Dermis blood vessel endothelial cell (primary cell): ENCODE data around the gene SFT2D1. TPM values are rescaled to one million over a fixed set of nuclear protein-coding genes. Genes with fewer than 3 reads are reported as not detected.
A peak's percentile ranks its signal among the peaks of the same experiment; 100 is the strongest.

Experiments
- DNase-seq: peaks from one replicate; pipeline ENCODE4 v3.0.0; 2010
- total RNA-seq: library from RNA; depleted of rRNA; stranded (reverse); fragments of >200 nt; gene quantifications from 2 replicates; pipeline ENCODE4 v1.2.3, GENCODE V29; 2014

The SFT2D1 gene
- total RNA-seq, 1 donor from 2014 or later: 31.8 TPM

DNA sequence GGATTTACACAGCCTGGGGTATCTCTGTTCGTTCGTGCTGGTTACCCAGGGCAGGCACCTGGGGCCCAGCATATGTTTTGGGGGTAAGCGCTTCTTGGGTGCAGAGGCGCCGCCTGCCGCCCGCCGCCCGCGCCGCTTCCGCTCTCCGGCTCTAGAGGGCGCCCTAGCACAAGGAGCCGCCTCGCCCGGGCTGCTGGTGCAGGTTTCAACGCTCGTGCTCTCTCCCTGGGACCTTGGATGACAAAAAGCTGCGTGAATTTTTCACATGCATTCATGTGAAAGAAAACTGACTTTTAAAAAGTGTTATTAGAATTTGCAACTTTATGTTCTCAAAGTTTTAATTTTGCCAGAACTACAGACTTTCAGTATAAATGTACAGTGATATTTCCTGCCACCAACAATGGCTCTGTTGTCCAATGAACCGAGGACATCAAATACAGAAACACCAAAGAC, 66.6 kb downstream of the SFT2D1 start:
- peak; percentile 71 for DNase-seq

DNA sequence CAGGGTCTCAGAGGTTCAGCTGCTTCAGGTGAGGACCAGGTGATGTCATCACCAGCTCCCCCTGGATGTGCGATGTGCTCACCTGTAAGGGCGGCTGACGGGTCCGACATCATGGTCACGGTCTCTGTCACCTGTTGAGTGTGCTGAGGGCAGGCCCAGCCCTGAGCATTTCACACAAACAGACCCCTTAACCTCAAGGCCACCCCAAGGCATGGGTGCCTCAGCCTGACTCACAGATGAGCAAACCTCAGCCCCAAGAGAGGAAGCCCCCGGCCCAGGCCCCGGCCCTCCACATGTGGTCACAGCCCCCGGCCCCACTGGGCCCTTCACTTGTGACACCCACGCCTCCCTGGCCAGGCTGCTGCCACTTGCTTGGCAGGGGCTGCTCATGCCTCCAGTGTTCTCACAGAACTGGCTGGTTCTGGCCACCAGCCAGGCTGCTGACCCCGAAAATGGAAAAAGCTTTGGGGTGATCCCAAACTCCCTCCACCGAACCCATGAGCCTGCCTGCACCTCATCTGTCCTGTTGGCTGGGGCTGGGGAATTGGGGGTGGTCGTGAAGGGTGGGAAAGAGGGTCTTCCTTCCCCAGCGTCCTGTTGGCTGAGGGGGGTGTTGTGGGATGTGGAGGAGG, 67.5 kb downstream of the SFT2D1 start:
- DNase-seq: no peak

DNA sequence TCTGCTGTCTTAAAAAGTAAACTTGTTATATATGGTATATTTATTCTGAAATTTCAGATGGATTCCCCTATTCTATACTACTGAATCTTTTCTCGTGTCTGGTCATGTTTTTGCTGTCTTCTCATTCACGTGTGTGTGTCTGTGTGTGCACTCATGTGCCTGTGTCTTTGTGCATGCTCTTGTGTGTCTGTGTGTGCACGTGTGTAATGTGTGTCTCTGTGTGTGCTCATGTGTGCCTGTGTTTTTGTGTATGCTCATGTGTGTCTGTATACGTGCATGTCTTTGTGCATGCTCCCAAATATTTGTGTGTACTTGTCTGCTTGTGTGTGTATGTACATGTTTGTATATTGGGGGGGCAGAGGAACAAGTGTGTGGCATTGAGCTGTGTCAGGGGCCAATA, 68.2 kb downstream of the SFT2D1 start:
- no peak for DNase-seq

DNA sequence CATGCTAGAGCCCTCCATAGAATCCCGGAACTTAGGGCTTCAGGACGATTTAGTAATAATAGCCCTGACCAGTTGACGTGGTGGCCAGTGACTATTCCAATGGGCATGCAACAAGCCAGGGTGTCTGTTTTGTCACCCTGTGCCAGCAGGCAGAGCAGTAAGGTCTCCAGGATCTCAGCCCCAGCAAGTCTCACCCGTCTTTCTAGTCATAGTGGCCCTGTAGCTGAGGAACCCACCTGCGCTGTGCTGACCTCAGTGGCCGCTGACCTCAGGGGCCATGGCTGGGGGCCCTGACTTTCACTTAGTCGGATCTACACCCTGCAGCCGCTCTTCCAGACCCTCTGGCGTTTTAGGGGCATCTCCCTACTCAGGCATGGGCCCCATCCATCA, 71.0 kb downstream of the SFT2D1 start:
- no peak for DNase-seq

DNA sequence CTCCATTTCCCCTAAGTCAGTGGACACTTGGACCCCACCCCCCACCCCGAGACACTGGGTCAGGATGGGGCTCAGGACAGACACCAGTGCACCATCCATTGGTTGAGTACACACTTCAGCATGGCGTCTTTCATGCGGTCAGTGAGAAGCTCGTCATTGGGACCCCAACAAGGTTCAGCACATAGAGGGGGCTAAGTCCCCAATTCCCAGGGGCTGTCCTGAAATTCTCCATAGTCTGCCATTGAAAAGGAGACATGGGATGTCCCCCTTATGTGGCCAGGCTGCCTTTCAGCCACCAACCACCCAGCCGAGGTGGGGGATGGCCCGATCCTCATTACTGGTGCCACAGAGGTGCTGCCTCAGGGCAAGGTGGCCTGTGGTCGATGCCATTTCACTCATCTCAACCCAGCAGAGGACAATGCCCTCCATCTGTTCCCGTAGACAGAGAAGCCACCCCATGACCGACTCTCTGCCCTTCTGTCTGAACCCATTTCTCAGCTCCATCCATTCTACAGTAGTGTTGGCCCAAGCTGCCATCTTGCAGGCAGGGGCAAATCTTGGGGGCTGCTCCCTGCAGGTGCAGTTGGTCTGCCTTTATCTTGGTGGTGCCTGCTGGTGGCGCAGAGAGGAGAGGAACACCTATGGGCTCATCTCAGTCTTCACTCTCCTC, 71.5 kb downstream of the SFT2D1 start:
- DNase-seq: no peak

Other genes starting within 250 kb of the SFT2D1 start
- gene TBXT, start 174.7 kb downstream of the SFT2D1 start, total RNA-seq: not detected in 2 replicates
- gene PRR18, start 34.2 kb downstream of the SFT2D1 start, total RNA-seq: not detected in 2 replicates
- 15.1 and 19.0 TPM in 2 replicates for gene MPC1, start 40.4 kb upstream of the SFT2D1 start, total RNA-seq
- 2.9 and 6.6 TPM in 2 replicates for gene RAMACL, start 244.1 kb upstream of the SFT2D1 start, total RNA-seq